ENCODE measurements around the gene ADAMTS9. TPM values are rescaled to one million over a fixed set of nuclear protein-coding genes. Genes with fewer than 3 reads are reported as not detected.

The ADAMTS9 gene
- total RNA-seq, 1 experiment from 2014 or later, result 1.8 TPM

GRCh38 chr3:64530434-64531049 is 157.3 kb downstream of the ADAMTS9 start:
- POLR2A ChIA-PET, result interaction anchor here (0.6 to 0.9 kb wide), 2 partner anchors 12 to 188 kb away, joined by 3 to 4 read pairs; no protein-coding TSS in a partner anchor

GRCh38 chr3:64523324-64523723 is 164.5 kb downstream of the ADAMTS9 start:
- intact Hi-C loops (cut with micrococcal nuclease), result no loop called here
- H3K4me3 Mint-ChIP-seq (ENCODE audit: unreplicated experiment), result no peak overlapping the region
- TF ChIP-seq CTCF (IDR thresholded peaks at IDR 0.05; ENCODE audit: unreplicated experiment), result no peak
- peaks cover 8% of the 10 kb centered on the region for H3K9me3 Mint-ChIP-seq (ENCODE audit: unreplicated experiment)
- no peak overlapping the region for H3K27ac Mint-ChIP-seq (ENCODE audit: low read depth, unreplicated experiment)
- H3K4me1 Mint-ChIP-seq (ENCODE audit: insufficient read depth, unreplicated experiment), result peaks cover 13% of the 10 kb centered on the region
- H3K27me3 Mint-ChIP-seq (ENCODE audit: insufficient read depth, unreplicated experiment), result no peaks in the 10 kb centered on the region
- DNase-seq (ENCODE audit: unreplicated experiment), result no peak
- CTCF ChIA-PET, result interaction anchor here (0.6 to 2.8 kb wide), 6 partner anchors 8 to 1208 kb away, joined by 3 to 18 read pairs (median 4); no protein-coding TSS in a partner anchor
- H3K36me3 Mint-ChIP-seq (ENCODE audit: insufficient read depth, unreplicated experiment), result no peaks in the 10 kb centered on the region
- POLR2A ChIA-PET, result no interaction called here
- BruUV-seq (replicated peaks), result no TSS peak

More at GRCh38 chr3:64530434-64531049, 157.3 kb downstream of the ADAMTS9 start:
- Mint-ChIP-seq H3K36me3 (ENCODE audit: insufficient read depth, unreplicated experiment) (no peaks in the 10 kb centered on the region), H3K4me1 (ENCODE audit: insufficient read depth, unreplicated experiment) (peaks cover 15% of the 10 kb centered on the region), H3K27ac (ENCODE audit: low read depth, unreplicated experiment) (no peak overlapping the region), H3K9me3 (ENCODE audit: unreplicated experiment) (no peaks in the 10 kb centered on the region), H3K27me3 (ENCODE audit: insufficient read depth, unreplicated experiment) (no peaks in the 10 kb centered on the region), H3K4me3 (ENCODE audit: unreplicated experiment) (no peak overlapping the region)
- BruUV-seq (replicated peaks), result no TSS peak
- intact Hi-C loops (cut with micrococcal nuclease), result loop anchor here (2.0 to 10.0 kb wide), 4 partner anchors 194 to 1664 kb away; no protein-coding TSS in a partner anchor
- peak; percentile 63 for TF ChIP-seq CTCF (IDR thresholded peaks at IDR 0.05; ENCODE audit: unreplicated experiment)
- DNase-seq (ENCODE audit: unreplicated experiment), result peak; percentile 67
- CTCF ChIA-PET, result interaction anchor here (0.5 to 6.9 kb wide), 54 partner anchors 8 to 1948 kb away, joined by 3 to 135 read pairs (median 4); partner anchors contain the start of gene ADAMTS9

- Mint-ChIP-seq H3K27me3 (ENCODE audit: insufficient read depth, unreplicated experiment) (no peaks in the 10 kb centered on the region), H3K4me1 (ENCODE audit: insufficient read depth, unreplicated experiment) (peaks cover 19% of the 10 kb centered on the region), H3K4me3 (ENCODE audit: unreplicated experiment) (no peak overlapping the region), H3K36me3 (ENCODE audit: insufficient read depth, unreplicated experiment) (no peaks in the 10 kb centered on the region), H3K9me3 (ENCODE audit: unreplicated experiment) (peaks cover 8% of the 10 kb centered on the region), H3K27ac (ENCODE audit: low read depth, unreplicated experiment) (no peak overlapping the region)
- intact Hi-C loops (cut with micrococcal nuclease), result no loop called here
- no peak for DNase-seq (ENCODE audit: unreplicated experiment)
- no TSS peak for BruUV-seq (replicated peaks)
- ChIA-PET POLR2A (no interaction called here), CTCF (interaction anchor here (0.7 to 2.3 kb wide), 2 partner anchors 13 to 197 kb away, joined by 3 to 8 read pairs; no protein-coding TSS in a partner anchor)
- no peak for TF ChIP-seq CTCF (IDR thresholded peaks at IDR 0.05; ENCODE audit: unreplicated experiment)
Measured at GRCh38 chr3:64520334-64520733, 167.5 kb downstream of the ADAMTS9 start.

GRCh38 chr3:64518950-64519349 is 168.8 kb downstream of the ADAMTS9 start:
- Mint-ChIP-seq H3K9me3 (ENCODE audit: unreplicated experiment) (peaks cover 8% of the 10 kb centered on the region), H3K4me3 (ENCODE audit: unreplicated experiment) (no peak overlapping the region), H3K27me3 (ENCODE audit: insufficient read depth, unreplicated experiment) (no peaks in the 10 kb centered on the region), H3K36me3 (ENCODE audit: insufficient read depth, unreplicated experiment) (no peaks in the 10 kb centered on the region), H3K4me1 (ENCODE audit: insufficient read depth, unreplicated experiment) (peaks cover 19% of the 10 kb centered on the region), H3K27ac (ENCODE audit: low read depth, unreplicated experiment) (no peak overlapping the region)
- intact Hi-C loops (cut with micrococcal nuclease), result no loop called here
- ChIA-PET CTCF (interaction anchor here (0.6 to 2.5 kb wide), 8 partner anchors 8 to 659 kb away, joined by 3 to 19 read pairs (median 4); no protein-coding TSS in a partner anchor), POLR2A (interaction anchor here (1.4 to 1.6 kb wide), 2 partner anchors 11 to 13 kb away, joined by 3 to 4 read pairs; no protein-coding TSS in a partner anchor)
- no peak for TF ChIP-seq CTCF (IDR thresholded peaks at IDR 0.05; ENCODE audit: unreplicated experiment)
- DNase-seq (ENCODE audit: unreplicated experiment), result no peak
- BruUV-seq (replicated peaks), result no TSS peak

All from MCF 10A (cell line).